ENCODE measurements around the gene SLITRK3.

DNA sequence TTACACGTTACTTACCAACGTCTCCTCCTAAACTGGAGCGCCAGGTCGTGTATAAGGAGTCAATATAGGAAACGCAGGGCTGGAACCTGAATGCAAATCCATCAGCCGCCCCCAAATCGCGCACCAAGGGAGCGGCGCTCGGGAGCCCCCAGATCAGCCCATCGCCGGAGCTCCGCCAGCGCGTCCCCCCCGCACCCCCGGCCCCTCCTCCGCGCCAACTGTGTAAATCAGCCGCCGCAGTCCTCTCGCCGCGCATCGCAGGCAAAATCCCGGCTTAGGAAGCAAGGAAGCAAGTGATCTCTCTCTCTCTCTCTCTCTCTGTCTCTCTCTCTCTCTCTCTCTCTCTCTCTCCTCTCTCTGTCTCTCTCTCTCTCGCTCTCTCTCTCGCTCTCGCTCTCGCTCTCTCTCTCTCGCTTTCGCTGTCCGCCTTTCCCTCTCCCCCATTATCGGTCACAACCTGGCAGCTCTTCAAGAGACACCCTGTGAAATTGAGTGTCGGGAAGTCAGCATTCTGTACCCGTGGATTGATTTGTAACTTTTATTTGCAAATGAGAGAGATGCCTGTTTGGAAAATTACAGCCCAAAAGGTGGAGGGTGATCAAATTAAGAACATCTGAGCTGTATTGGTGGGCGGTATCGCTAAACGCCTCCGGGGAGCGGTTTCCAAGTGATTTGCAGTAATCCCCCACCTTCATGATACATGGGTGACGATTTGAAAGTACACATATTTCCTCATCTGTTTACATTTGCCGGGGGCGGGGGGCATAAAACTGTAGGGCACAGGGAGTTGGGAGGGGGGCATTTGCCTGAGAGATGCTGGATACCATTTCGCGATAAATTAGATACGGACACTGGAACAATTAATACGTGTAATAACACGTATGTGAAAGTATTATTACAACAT lies 645 bp upstream of the SLITRK3 start:
- TF ChIP-seq, protein P1, sequence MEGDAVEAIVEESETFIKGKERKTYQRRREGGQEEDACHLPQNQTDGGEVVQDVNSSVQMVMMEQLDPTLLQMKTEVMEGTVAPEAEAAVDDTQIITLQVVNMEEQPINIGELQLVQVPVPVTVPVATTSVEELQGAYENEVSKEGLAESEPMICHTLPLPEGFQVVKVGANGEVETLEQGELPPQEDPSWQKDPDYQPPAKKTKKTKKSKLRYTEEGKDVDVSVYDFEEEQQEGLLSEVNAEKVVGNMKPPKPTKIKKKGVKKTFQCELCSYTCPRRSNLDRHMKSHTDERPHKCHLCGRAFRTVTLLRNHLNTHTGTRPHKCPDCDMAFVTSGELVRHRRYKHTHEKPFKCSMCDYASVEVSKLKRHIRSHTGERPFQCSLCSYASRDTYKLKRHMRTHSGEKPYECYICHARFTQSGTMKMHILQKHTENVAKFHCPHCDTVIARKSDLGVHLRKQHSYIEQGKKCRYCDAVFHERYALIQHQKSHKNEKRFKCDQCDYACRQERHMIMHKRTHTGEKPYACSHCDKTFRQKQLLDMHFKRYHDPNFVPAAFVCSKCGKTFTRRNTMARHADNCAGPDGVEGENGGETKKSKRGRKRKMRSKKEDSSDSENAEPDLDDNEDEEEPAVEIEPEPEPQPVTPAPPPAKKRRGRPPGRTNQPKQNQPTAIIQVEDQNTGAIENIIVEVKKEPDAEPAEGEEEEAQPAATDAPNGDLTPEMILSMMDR (IDR thresholded peaks at IDR 0.05; ENCODE audit: low read length), result no peak
- TF ChIP-seq EZH2 (IDR thresholded peaks at IDR 0.05; ENCODE audit: borderline replicate concordance, low read length), result no peak

Data from OCI-LY1 (cell line).